H1 (cell line): Measurements from ENCODE around the gene ULBP3. TPM values are rescaled to one million over a fixed set of nuclear protein-coding genes. Genes with fewer than 3 reads are reported as not detected.

Experiments
- CTCF ChIA-PET: fragments of 300-600 bp; sonication (Branson Sonifier 250); formaldehyde crosslinking; loops from one replicate; lab custom pipeline; 2021; ENCODE audit not compliant: partially characterized antibody; lab: Charles Lee
- POLR2A ChIA-PET: fragments of 300-600 bp; sonication (Branson Sonifier 250); formaldehyde crosslinking; loops from one replicate; lab custom pipeline; 2021; ENCODE audit warnings: inconsistent platforms; ENCODE audit not compliant: partially characterized antibody; lab: Charles Lee
- DNase-seq, 2 experiments: peaks; one replicate each; pipeline versions ENCODE4 v3.0.0 to v3.0.0-alpha.2; 2010 to 2022; ENCODE audit warnings: low spot score in 2 of 2, low read depth in 1 of 2, mixed read lengths in 1 of 2
- FAIRE-seq: peaks from 2 replicates; lab custom pipeline; 2011; peaks lifted over from hg19 to GRCh38; lab: Jason Lieb, UNC
- H2AFZ ChIP-seq: 2 replicates; pipeline ENCODE4 v1.8.1; 2012; ENCODE audit warnings: low read length, inconsistent platforms
- H2AK5ac ChIP-seq: 2 replicates; pipeline ENCODE4 v1.6.1; 2013; ENCODE audit warnings: low read depth, low read length
- H2BK120ac ChIP-seq: replicated peaks from 2 replicates; pipeline ENCODE3; 2013; ENCODE audit warnings: low read depth, low read length, inconsistent platforms
- H2BK12ac ChIP-seq: 2 replicates; pipeline ENCODE4 v1.6.1; 2013; ENCODE audit warnings: low read depth, low read length
- H2BK15ac ChIP-seq: 2 replicates; pipeline ENCODE4 v1.6.1; 2013; ENCODE audit warnings: low read length
- H2BK20ac ChIP-seq: 2 replicates; pipeline ENCODE4 v1.6.1; 2013; ENCODE audit warnings: low read length
- H2BK5ac ChIP-seq: 2 replicates; pipeline ENCODE4 v1.6.1; 2013; ENCODE audit warnings: low read depth, low read length
- H3K14ac ChIP-seq: 2 replicates; pipeline ENCODE4 v1.6.1; 2013; ENCODE audit warnings: inconsistent platforms; ENCODE audit not compliant: insufficient read length
- H3K18ac ChIP-seq: 2 replicates; pipeline ENCODE4 v1.6.1; 2013; ENCODE audit warnings: low read length; ENCODE audit errors: extremely low read depth
- H3K23ac ChIP-seq: 2 replicates; pipeline ENCODE4 v1.6.1; 2013; ENCODE audit warnings: inconsistent platforms; ENCODE audit not compliant: insufficient read length
- H3K23me2 ChIP-seq: 2 replicates; pipeline ENCODE4 v1.6.1; 2013; ENCODE audit warnings: low read depth, low read length
- H3K27ac ChIP-seq: 2 replicates; pipeline ENCODE4 v1.6.1; 2011; ENCODE audit warnings: low read depth, low read length, inconsistent platforms
- H3K27me3 ChIP-seq, 4 experiments: replicated peaks in 1 of 4; 1 replicate in 1 of 4; 2 replicates in 3 of 4; pipeline versions ENCODE4 v1.6.1 to v1.8.1; 2011 to 2013; ENCODE audit warnings: low read length in 3 of 4, mild to moderate bottlenecking in 3 of 4, inconsistent platforms in 2 of 4, mixed read lengths in 2 of 4, moderate library complexity in 1 of 4; ENCODE audit not compliant: control insufficient read depth in 3 of 4, insufficient read depth in 3 of 4; ENCODE audit errors: extremely low read depth in 1 of 4
- H3K36me3 ChIP-seq, 4 experiments: 2 replicates each; pipeline versions ENCODE4 v1.6.1 to v1.8.1; 2011 to 2013; ENCODE audit warnings: mild to moderate bottlenecking in 4 of 4, low read length in 3 of 4, moderate library complexity in 2 of 4, control low read depth in 1 of 4, inconsistent platforms in 1 of 4; ENCODE audit not compliant: insufficient read depth in 4 of 4, control insufficient read depth in 2 of 4
- H3K4ac ChIP-seq: replicated peaks from 2 replicates; pipeline ENCODE3; 2013; ENCODE audit warnings: low read length, low read depth, mixed read lengths, inconsistent platforms; ENCODE audit not compliant: insufficient read length
- H3K4me1 ChIP-seq, 4 experiments: replicated peaks in 1 of 4; 1 replicate in 1 of 4; 2 replicates in 3 of 4; pipeline versions ENCODE4 v1.6.1 to v1.8.1; 2011 to 2013; ENCODE audit warnings: low read length in 3 of 4, inconsistent platforms in 2 of 4, mixed read lengths in 1 of 4; ENCODE audit not compliant: insufficient read depth in 4 of 4, control insufficient read depth in 3 of 4
- H3K4me2 ChIP-seq, 2 experiments: 2 replicates each; pipeline versions ENCODE4 v1.6.1 to v1.8.1; 2011 to 2013; ENCODE audit warnings: low read depth in 2 of 2, low read length in 2 of 2, control low read depth in 1 of 2, inconsistent platforms in 1 of 2, mild to moderate bottlenecking in 1 of 2; ENCODE audit not compliant: insufficient read depth in 1 of 2
- H3K4me3 ChIP-seq, 4 experiments: fragments of 200-600, 300-600 bp in 1 of 4; sonication (generic), shearing (Covaris generic), sonication (Bioruptor Twin) in 1 of 4; 2 replicates each; pipeline versions ENCODE4 v1.5.1 to v1.8.1; 2011 to 2016; ENCODE audit warnings: low read length in 4 of 4, low read depth in 3 of 4, control low read depth in 2 of 4, inconsistent platforms in 2 of 4, mild to moderate bottlenecking in 2 of 4, mixed read lengths in 1 of 4, moderate library complexity in 1 of 4; ENCODE audit not compliant: insufficient read depth in 2 of 4; ENCODE audit errors: extremely low read depth in 1 of 4
- H3K56ac ChIP-seq: replicated peaks from 2 replicates; pipeline ENCODE3; 2013; ENCODE audit warnings: low read depth, mild to moderate bottlenecking, mixed read lengths, low read length, inconsistent platforms; ENCODE audit not compliant: insufficient read length
- H3K79me1 ChIP-seq: 2 replicates; pipeline ENCODE4 v1.6.1; 2013; ENCODE audit warnings: low read depth, low read length, control low read depth
- H3K79me2 ChIP-seq, 2 experiments: 2 replicates each; pipeline versions ENCODE4 v1.6.1 to v1.8.1; 2012 to 2013; ENCODE audit warnings: low read length in 2 of 2, mild to moderate bottlenecking in 2 of 2, inconsistent platforms in 1 of 2; ENCODE audit not compliant: insufficient read depth in 2 of 2, control insufficient read depth in 1 of 2
- H3K9ac ChIP-seq, 4 experiments: replicated peaks in 1 of 4; 1 replicate in 1 of 4; 2 replicates in 3 of 4; pipeline versions ENCODE4 v1.6.1 to v1.8.1; 2011 to 2013; ENCODE audit warnings: low read depth in 3 of 4, low read length in 3 of 4, control low read depth in 2 of 4, mild to moderate bottlenecking in 2 of 4, moderate library complexity in 2 of 4, inconsistent platforms in 1 of 4; ENCODE audit errors: extremely low read depth in 1 of 4
- H3K9me3 ChIP-seq, 2 experiments: 2 replicates each; pipeline versions ENCODE4 v1.6.1 to v1.8.1; 2012 to 2013; ENCODE audit warnings: mild to moderate bottlenecking in 2 of 2, moderate library complexity in 2 of 2, control low read depth in 1 of 2, inconsistent platforms in 1 of 2, low read depth in 1 of 2, low read length in 1 of 2, mixed read lengths in 1 of 2; ENCODE audit not compliant: insufficient read depth in 2 of 2
- H4K20me1 ChIP-seq, 2 experiments: replicated peaks in 1 of 2; 2 replicates each; pipeline versions ENCODE3 to v1.8.1; 2011 to 2013; ENCODE audit warnings: inconsistent platforms in 2 of 2, low read length in 2 of 2, mild to moderate bottlenecking in 1 of 2; ENCODE audit not compliant: insufficient read depth in 2 of 2, control insufficient read depth in 1 of 2
- H4K5ac ChIP-seq: 2 replicates; pipeline ENCODE4 v1.6.1; 2013; ENCODE audit warnings: low read length, low read depth, mixed read lengths, inconsistent platforms; ENCODE audit not compliant: insufficient read length
- H4K8ac ChIP-seq: 2 replicates; pipeline ENCODE4 v1.8.0; 2013; ENCODE audit warnings: mild to moderate bottlenecking, moderate library complexity, low read length, inconsistent platforms; ENCODE audit not compliant: insufficient read depth; ENCODE audit errors: extremely low read depth
- H4K91ac ChIP-seq: replicated peaks from 2 replicates; pipeline ENCODE3; 2013; ENCODE audit warnings: low read length, mixed read lengths, inconsistent platforms; ENCODE audit not compliant: insufficient read length
- CREB1 ChIP-seq: IDR thresholded peaks from 2 replicates; pipeline ENCODE4 v1.6.1; 2012; ENCODE audit warnings: inconsistent platforms
- EGR1 ChIP-seq: IDR thresholded peaks from 2 replicates; pipeline ENCODE4 v1.6.1; 2011; ENCODE audit warnings: low read depth, low read length, borderline replicate concordance
- EP300 ChIP-seq, 2 experiments: IDR thresholded peaks; 1 replicate in 1 of 2; 2 replicates in 1 of 2; pipeline ENCODE4 v1.6.1; 2011 to 2012; ENCODE audit warnings: low read depth in 2 of 2, low read length in 2 of 2, mild to moderate bottlenecking in 2 of 2, borderline replicate concordance in 1 of 2, inconsistent platforms in 1 of 2, moderate library complexity in 1 of 2
- EZH2 ChIP-seq: fragments of 200-600 bp; sonication (generic); IDR thresholded peaks from 2 replicates; pipeline ENCODE4 v1.7.1; 2012; ENCODE audit warnings: low read depth, mild to moderate bottlenecking, moderate library complexity, low read length, inconsistent platforms; ENCODE audit not compliant: severe bottlenecking
- KDM4A ChIP-seq: IDR thresholded peaks from one replicate; pipeline ENCODE4 v1.7.1; 2012; ENCODE audit warnings: low read depth, mild to moderate bottlenecking, moderate library complexity, low read length, inconsistent platforms; ENCODE audit not compliant: severe bottlenecking
- KDM5A ChIP-seq: fragments of 200-600 bp; IDR thresholded peaks from 2 replicates; pipeline ENCODE4 v1.7.1; 2012; ENCODE audit warnings: mild to moderate bottlenecking, low read length, inconsistent platforms, mixed read lengths
- RNF2 ChIP-seq: fragments of 200-900, 300-1000 bp; sonication (generic); IDR thresholded peaks from 2 replicates; pipeline ENCODE4 v1.7.1; 2016; ENCODE audit warnings: borderline replicate concordance, low read depth, mild to moderate bottlenecking, antibody characterized with exemption, low read length; ENCODE audit not compliant: poor library complexity, severe bottlenecking; ENCODE audit errors: missing control alignments
- SUZ12 ChIP-seq: fragments of 200-600 bp; sonication (generic); IDR thresholded peaks from 2 replicates; pipeline ENCODE4 v1.6.1; 2012; ENCODE audit warnings: mild to moderate bottlenecking, inconsistent platforms, low read length, moderate library complexity, mixed read lengths
- TAF1 ChIP-seq: IDR thresholded peaks from 2 replicates; pipeline ENCODE4 v1.6.1; 2011; ENCODE audit warnings: mild to moderate bottlenecking, low read depth, low read length
- YY1 ChIP-seq: IDR thresholded peaks from 2 replicates; pipeline ENCODE4 v1.6.1; 2011; ENCODE audit warnings: low read depth, mild to moderate bottlenecking, low read length
- WGBS, 2 experiments: shearing (Covaris generic) in 1 of 2; methylation state at CpG; one replicate each; pipeline versions ENCODE4 v1.1.6 to v1.1.7; 2013 to 2015; ENCODE audit warnings: low lambda C conversion rate in 2 of 2, mixed read lengths in 2 of 2, inconsistent platforms in 1 of 2, low coverage in 1 of 2, missing lambda C conversion rate in 1 of 2; ENCODE audit not compliant: insufficient replicate concordance in 2 of 2, insufficient coverage in 1 of 2, insufficient read length in 1 of 2; ENCODE audit errors: extremely low coverage in 1 of 2, missing lambda C conversion rate in 1 of 2; 5-methylcytosine and 5-hydroxymethylcytosine counted together
- polyA plus RNA-seq, 7 experiments: library from polyadenylated mRNA; depleted of rRNA in 3 of 7; stranded (reverse) in 5 of 7; unstranded in 2 of 7; fragments of >200 nt in 5 of 7; fragments of 200-250 nt in 2 of 7; gene quantifications; 1 replicate in 5 of 7; 2 replicates in 1 of 7; 4 replicates in 1 of 7; pipeline versions ENCODE4 v1.2.1 to v1.2.3, GENCODE V29; 2011 to 2013; ENCODE audit warnings: missing spikeins in 2 of 7, mixed read lengths in 2 of 7
- total RNA-seq: library from RNA; stranded (reverse); fragmentation: NEBNext Ultra II Directional; extraction: Animal tissue kit (Norgen Biotek cat#: 25700); gene quantifications from 2 replicates; pipeline ENCODE4 v1.2.1, GENCODE V29; 2021
- TF ChIP-seq, protein P1 (sequence below): IDR thresholded peaks from 2 replicates; pipeline ENCODE4 v1.6.1; 2012; ENCODE audit warnings: inconsistent platforms

The ULBP3 gene
- total and polyA plus RNA-seq, 2 of the 8 experiments (the other 6 are each of a cell fraction or from before 2014, with no cell fraction given) = 1.9 to 4.2 TPM

- CTCF ChIA-PET = interaction anchor here (0.5 to 1.3 kb wide), 2 partner anchors 30 to 107 kb away, joined by 3 to 5 read pairs; no protein-coding TSS in a partner anchor
- DNase-seq = peak in 1 of 2 experiments; percentile 65
Observed at GRCh38 chr6:150037526-150038201, 31.3 kb downstream of the ULBP3 start.

More at GRCh38 chr6:150037526-150038201, 31.3 kb downstream of the ULBP3 start:
- no peak overlapping the region for H3K23ac ChIP-seq
- H2BK12ac ChIP-seq = 0 out of 2 replicates have a peak overlapping the region, but pooled peaks have one; percentile 50
- H3K9ac ChIP-seq = no peak overlapping the region
- no peaks in the 10 kb centered on the region for H3K79me1 ChIP-seq
- TF ChIP-seq KDM5A (no peak), EGR1 (no peak), KDM4A (peak; percentile 77), RNF2 (peak; percentile 70), CREB1 (no peak), EZH2 (peak; percentile 97), YY1 (no peak), SUZ12 (peak; percentile 97), TAF1 (no peak), EP300 (IDR thresholded peaks at IDR 0.05; ENCODE audit: borderline replicate concordance in 1 of 2, low read depth in 2 of 2, low read length in 2 of 2) (no peak)
- TF ChIP-seq, protein P1, sequence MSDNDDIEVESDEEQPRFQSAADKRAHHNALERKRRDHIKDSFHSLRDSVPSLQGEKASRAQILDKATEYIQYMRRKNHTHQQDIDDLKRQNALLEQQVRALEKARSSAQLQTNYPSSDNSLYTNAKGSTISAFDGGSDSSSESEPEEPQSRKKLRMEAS = 0 out of 2 replicates have a peak, but pooled peaks have one; percentile 33
- H2AK5ac ChIP-seq = no peak overlapping the region
- H2BK20ac ChIP-seq = no peak overlapping the region
- H2BK120ac ChIP-seq = no peak overlapping the region
- H3K79me2 ChIP-seq = no peaks in the 10 kb centered on the region
- no peak overlapping the region for H3K18ac ChIP-seq
- POLR2A ChIA-PET = no interaction called here
- WGBS, 2 experiments = 4% methylated on average over 42 of the region's 55 CpGs; no CpG with 5 or more reads in 1 of the 2 experiments
- peak overlapping the region; percentile 65 to 93 for H3K4me2 ChIP-seq
- no peaks in the 10 kb centered on the region for H3K36me3 ChIP-seq
- peak overlapping the region; percentile 30 to 62 (median 48); a peak in 7 of 8 replicates for H3K4me3 ChIP-seq
- no peak overlapping the region for H3K27ac ChIP-seq
- H2BK5ac ChIP-seq = no peak overlapping the region
- H2BK15ac ChIP-seq = no peak overlapping the region
- no peak for FAIRE-seq
- H3K14ac ChIP-seq = no peak overlapping the region
- H3K4ac ChIP-seq = no peak overlapping the region
- no peaks in the 10 kb centered on the region for H3K9me3 ChIP-seq
- no peaks in the 10 kb centered on the region for H4K20me1 ChIP-seq
- 0 out of 2 replicates have a peak overlapping the region, but pooled peaks have one; percentile 70 for H2AFZ ChIP-seq
- peaks cover 29 to 60% (median 54%) of the 10 kb centered on the region in 4 experiments for H3K27me3 ChIP-seq
- H4K8ac ChIP-seq = peak overlapping the region; percentile 58
- H4K5ac ChIP-seq = no peak overlapping the region
- H3K23me2 ChIP-seq = peaks cover 9% of the 10 kb centered on the region; the same call in 1 of the 2 replicates
- no peak overlapping the region for H4K91ac ChIP-seq
- H3K56ac ChIP-seq = no peak overlapping the region
- H3K4me1 ChIP-seq = no peaks in the 10 kb centered on the region
